HG03439 (cell line): Measurements from ENCODE around the gene WARS2.
"Not testable (repeated sequence)": the region's sequence is repeated elsewhere in the genome, so short reads cannot be mapped to it uniquely, and the experiment has no call there.

Experiments used
- ATAC-seq: cut with Tn5 transposase; IDR thresholded peaks from one replicate; pipeline ENCODE4 v1.9.1; 2021; ENCODE audit warnings: mild to moderate bottlenecking, moderate library complexity; ENCODE audit not compliant: unreplicated experiment

The WARS2 gene

GRCh38 chr1:119140177-119141019 is at the start of gene WARS2:
TSS of gene WARS2 (minus strand) at chr1:119140653. CDS start at chr1:119140644, 9 bp downstream.
- peak; percentile 95 for ATAC-seq

DNA sequence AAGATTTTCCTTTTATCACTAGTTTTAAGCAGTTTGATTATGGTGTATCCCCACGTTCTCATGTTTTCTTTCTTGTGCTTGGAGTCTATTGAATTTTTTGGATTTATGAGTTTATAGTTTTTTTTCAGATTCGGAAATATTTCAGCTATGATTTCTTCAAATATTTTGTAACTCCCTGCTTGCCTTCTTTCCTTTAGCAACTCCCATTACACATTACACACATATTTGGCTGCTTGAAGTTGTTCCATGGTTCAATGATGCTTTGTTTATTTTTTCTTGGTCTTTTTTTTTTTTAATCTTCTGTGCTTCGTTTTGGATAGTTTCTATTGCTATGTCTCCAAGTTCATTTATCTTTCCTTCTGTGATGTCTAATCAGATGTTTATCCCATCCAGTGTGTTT is 48.5 kb upstream of the WARS2 start:
- no peak for ATAC-seq

- no peak for ATAC-seq
Measured at GRCh38 chr1:119187416-119187815, 47.0 kb upstream of the WARS2 start.

DNA sequence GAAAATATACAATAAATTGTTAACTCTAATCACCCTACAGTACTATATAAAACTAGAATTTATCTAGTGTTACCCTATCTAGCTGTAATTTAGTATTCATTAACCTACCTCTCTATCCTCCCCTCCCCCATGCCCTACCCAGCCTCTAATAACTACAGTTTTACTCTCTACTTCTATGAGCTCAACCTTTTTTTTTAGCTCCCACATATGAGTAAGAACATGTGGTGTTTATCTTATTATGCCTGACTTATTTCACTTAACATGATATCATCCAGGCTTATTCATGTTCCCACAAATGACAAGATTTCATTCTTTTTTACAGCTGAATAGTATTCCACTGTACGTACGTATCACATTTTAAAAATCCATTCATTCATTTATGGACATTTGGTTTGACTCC is 46.0 kb upstream of the WARS2 start:
- no peak for ATAC-seq

- no peak for ATAC-seq
Measured at GRCh38 chr1:119184972-119185371, 44.5 kb upstream of the WARS2 start.

- ATAC-seq, result no peak
Measured at GRCh38 chr1:119181218-119181617, 40.8 kb upstream of the WARS2 start.

DNA sequence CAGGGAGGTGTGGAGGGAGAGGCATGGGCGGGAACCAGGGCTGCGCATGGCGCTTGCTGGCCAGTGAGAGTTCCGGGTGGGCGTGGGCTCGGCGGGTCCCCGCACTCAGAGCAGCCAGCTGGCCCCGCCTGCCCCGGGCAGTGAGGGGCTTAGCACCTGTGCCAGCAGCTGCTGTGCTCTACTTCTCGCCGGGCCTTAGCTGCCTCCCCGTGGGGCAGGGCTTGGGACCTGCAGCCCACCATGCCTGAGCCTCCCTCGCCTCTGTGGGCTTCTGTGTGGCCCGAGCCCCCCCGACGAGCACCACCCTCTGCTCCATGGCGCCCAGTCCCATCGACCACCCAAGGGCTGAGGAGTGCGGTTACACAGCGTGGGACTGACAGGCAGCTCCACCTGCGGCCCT is 38.6 kb upstream of the WARS2 start:
- ATAC-seq, result no peak

GRCh38 chr1:119172927-119173326 is 32.5 kb upstream of the WARS2 start:
- not testable (repeated sequence) for ATAC-seq

GRCh38 chr1:119171381-119172010 is 31.0 kb upstream of the WARS2 start:
- ATAC-seq, result not testable (repeated sequence)

- no peak for ATAC-seq
Measured at GRCh38 chr1:119163396-119163795, 22.9 kb upstream of the WARS2 start.

DNA sequence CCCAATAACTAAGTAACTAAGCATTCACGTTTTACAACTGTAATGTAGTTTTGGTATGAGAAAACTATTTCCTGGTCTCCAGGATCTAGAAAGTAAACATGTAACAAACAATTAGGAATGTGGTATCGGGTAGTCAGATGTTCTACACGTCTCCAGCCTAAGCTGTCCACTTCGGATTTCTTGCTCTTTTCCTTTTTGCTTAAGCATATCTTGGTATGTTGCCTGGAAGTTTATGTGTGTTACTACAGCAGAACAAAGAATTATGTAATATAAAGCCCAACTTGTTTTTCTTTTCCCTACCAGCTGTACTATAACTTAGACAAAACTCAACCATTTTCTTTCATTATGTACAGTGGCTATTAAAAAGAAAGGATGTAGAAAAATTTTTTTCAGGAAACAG is 20.4 kb upstream of the WARS2 start:
- no peak for ATAC-seq

- no peak for ATAC-seq
Measured at GRCh38 chr1:119160409-119160808, 20.0 kb upstream of the WARS2 start.

- ATAC-seq, result no peak
Measured at GRCh38 chr1:119159966-119160365, 19.5 kb upstream of the WARS2 start.

- no peak for ATAC-seq
Measured at GRCh38 chr1:119159111-119159510, 18.7 kb upstream of the WARS2 start.

DNA sequence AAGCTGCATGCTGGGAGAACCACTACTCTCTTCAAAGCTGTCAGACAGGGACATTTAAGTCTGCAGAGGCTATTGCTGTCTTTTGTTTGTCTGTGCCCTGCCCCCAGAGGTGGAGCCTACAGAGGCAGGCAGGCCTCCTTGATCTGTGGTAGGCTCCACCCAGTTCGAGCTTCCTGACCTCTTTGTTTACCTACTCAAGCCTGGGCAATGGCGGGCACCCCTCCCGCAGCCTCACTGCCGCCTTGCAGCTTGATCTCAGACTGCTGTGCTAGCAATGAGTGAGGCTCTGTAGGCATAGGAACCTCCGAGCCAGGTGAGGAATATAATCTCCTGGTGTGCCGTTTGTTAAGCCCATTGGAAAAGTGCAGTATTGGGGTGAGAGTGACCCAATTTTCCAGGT is 16.3 kb upstream of the WARS2 start:
- not testable (repeated sequence) for ATAC-seq

GRCh38 chr1:119155069-119155468 is 14.6 kb upstream of the WARS2 start:
- not testable (repeated sequence) for ATAC-seq

GRCh38 chr1:119150150-119150549 is 9.7 kb upstream of the WARS2 start:
- ATAC-seq, result no peak

- no peak for ATAC-seq
Measured at GRCh38 chr1:119147661-119148090, 7.2 kb upstream of the WARS2 start.

DNA sequence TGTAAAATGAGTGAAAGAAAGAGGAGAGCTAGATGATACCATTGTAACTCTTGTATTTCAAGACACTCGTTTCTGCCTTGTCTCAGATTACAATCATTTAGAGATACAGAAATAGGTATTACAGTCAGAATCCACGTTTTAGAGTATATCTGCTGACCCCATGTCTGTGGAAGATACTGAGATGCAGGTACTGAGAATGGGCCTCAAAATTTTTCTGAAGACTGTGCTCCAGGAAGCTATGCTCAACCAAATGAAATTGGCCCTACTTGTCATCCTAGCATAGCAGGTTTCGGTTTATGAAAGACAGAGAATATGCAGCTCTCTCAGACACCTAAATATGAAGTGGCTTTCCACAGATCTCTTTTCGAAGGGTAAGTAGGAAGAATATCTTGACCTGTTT is 6.0 kb upstream of the WARS2 start:
- ATAC-seq, result no peak

GRCh38 chr1:119144813-119145212 is 4.4 kb upstream of the WARS2 start:
- no peak for ATAC-seq

DNA sequence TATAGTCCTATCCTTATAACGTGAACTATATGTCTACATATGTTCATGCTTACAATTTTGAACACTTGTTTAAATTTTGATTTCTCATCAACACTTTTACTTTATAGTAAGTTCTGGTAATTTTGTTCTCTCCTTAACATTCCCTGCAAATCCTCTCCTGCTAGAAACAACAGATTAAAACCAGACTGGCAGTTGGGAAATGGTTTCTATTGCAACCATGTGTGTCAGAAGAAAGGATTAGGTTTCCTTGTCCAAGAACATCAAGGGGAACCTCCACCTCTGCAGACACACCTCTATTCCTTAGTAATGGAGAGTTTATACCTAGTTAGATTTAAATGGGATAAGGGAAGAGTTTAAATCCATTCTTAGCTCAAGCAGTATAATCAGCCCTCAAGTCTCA is 3.3 kb upstream of the WARS2 start:
- no peak for ATAC-seq

DNA sequence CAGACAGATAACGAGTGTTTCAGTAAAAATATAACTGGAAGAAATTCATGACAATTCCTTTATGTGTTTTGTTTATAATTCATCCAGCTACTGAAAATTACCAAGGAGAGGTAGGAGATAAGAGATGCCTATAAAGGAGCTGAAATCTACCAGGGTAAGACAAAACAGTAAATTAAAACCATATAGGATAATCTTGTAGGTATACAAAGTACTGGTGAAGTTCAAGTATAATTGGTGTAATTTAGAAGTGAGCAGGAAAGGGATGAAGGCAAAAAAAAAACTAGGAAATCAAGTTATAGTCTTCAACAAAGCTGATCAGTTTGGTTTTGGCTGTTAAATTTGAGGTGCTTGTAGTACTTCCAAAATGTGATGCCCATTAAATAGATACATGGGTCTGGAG is 1.2 kb upstream of the WARS2 start:
- ATAC-seq, result no peak
